VCaP (cell line): ENCODE measurements around the gene TNIK.

Source experiments
- H3K27ac ChIP-seq: fragments of 450-650 bp; 2 replicates; pipeline ENCODE4 v1.5.1; 2017
- CTCF ChIP-seq: fragments of 450-650 bp; conservative IDR thresholded peaks from 2 replicates; pipeline ENCODE4 v1.5.1; 2017; ENCODE audit warnings: mild to moderate bottlenecking, moderate library complexity

TNIK gene

GRCh38 chr3:171417137-171417536 is 43.1 kb downstream of the TNIK start:
- H3K27ac ChIP-seq = peak overlapping the region; percentile 47
- no peak for TF ChIP-seq CTCF

- no peak for TF ChIP-seq CTCF
- H3K27ac ChIP-seq = peak overlapping the region; percentile 47
Measured at GRCh38 chr3:171416666-171417065, 43.5 kb downstream of the TNIK start.

- TF ChIP-seq CTCF = no peak
- H3K27ac ChIP-seq = peak overlapping the region; percentile 47
Measured at GRCh38 chr3:171416061-171416460, 44.1 kb downstream of the TNIK start.

- H3K27ac ChIP-seq = no peak overlapping the region
- no peak for TF ChIP-seq CTCF
Measured at GRCh38 chr3:171415070-171415469, 45.1 kb downstream of the TNIK start.

- no peak for TF ChIP-seq CTCF
- H3K27ac ChIP-seq = no peak overlapping the region
Measured at GRCh38 chr3:171412473-171412872, 47.7 kb downstream of the TNIK start.

GRCh38 chr3:171412054-171412453 is 48.2 kb downstream of the TNIK start:
- no peak overlapping the region for H3K27ac ChIP-seq
- TF ChIP-seq CTCF = no peak

GRCh38 chr3:171410186-171410585 is 50.0 kb downstream of the TNIK start:
- H3K27ac ChIP-seq = peak overlapping the region; percentile 40
- no peak for TF ChIP-seq CTCF

- TF ChIP-seq CTCF = no peak
- H3K27ac ChIP-seq = no peak overlapping the region
Measured at GRCh38 chr3:171407759-171408158, 52.4 kb downstream of the TNIK start.
